Endometrium (tissue), 2 donors: Measurements from ENCODE around the gene KCND3.
A peak's percentile ranks its signal among the peaks of the same experiment; 100 is the strongest.
"Not testable (repeated sequence)": the region's sequence is repeated elsewhere in the genome, so short reads cannot be mapped to it uniquely, and the experiment has no call there.

ENCODE experiments used
- FAIRE-seq: peaks from 2 replicates; lab custom pipeline; 2012; peaks lifted over from hg19 to GRCh38; lab: Jason Lieb, UNC
- donor health status: control.
- donor health status: control.

Gene KCND3

GRCh38 chr1:111775966-111776365 lies 213.5 kb downstream of the KCND3 start:
- FAIRE-seq, result no peak

DNA sequence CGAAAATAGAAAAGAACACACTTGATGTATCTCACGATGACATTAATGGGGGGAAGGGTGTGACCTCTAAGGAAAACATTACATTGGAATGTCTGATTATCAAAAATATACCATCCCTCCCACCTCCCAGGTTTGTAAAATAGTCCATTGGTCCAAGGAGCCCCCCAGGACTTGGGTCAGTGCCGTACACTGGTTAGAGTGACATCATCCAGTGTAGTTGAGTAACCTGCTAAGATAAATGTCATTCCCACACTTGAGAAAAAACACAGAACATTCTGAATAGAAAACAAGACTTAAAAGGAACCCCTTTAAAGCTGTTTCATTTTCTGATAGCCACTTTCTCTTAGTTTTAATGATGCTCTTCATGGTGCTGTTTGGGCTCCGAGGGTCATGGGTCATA lies 218.6 kb downstream of the KCND3 start:
- FAIRE-seq, result no peak

GRCh38 chr1:111769517-111770146 lies 219.8 kb downstream of the KCND3 start:
- peak; percentile 77 for FAIRE-seq

- FAIRE-seq, result no peak
Measured at GRCh38 chr1:111768625-111769024, 220.8 kb downstream of the KCND3 start.

DNA sequence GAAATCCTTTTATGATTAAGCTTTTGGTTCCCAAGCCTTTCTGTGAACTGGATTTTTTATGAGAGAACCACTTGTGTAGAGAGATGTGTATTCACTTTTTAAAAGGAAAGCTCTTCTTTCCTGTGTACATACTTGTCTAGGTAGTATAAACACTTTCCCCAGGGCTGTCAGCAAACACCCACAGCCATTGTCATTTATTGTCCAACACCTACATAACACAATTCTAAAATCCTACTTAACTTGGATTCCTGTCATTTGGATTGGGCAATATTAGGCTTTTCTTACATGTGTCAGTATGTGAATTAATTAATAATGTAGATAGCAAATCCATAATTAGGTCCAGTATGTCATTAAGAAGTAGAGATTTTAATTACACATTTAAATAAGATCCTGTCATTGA lies 221.4 kb downstream of the KCND3 start:
- no peak for FAIRE-seq

GRCh38 chr1:111762332-111762731 lies 227.1 kb downstream of the KCND3 start:
- FAIRE-seq, result no peak

DNA sequence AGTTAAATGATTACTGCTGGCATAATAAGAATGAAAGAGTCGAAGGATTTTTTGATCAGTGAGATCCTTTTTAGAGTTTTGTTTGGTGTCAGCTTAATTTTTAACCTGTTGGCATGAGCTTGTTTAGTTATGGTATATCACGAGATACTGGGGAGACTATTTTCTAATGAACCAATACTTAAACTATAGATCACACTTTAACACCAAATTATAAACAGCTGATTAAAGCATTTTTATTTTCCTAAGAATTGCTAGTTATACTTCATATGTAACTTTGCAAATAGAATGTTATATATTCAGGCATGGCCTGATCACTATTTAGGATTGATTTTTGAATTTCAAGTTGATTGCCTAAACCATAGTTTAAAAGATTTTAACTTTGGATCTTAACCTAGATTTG lies 227.8 kb downstream of the KCND3 start:
- FAIRE-seq, result no peak

- no peak for FAIRE-seq
Measured at GRCh38 chr1:111758373-111758772, 231.1 kb downstream of the KCND3 start.

GRCh38 chr1:111756124-111756513 lies 233.3 kb downstream of the KCND3 start:
- FAIRE-seq, result no peak

- peak; percentile 37 for FAIRE-seq
Measured at GRCh38 chr1:111755331-111756123, 233.9 kb downstream of the KCND3 start, which contains the start of gene DDX20. DDX20 (plus strand) TSS chr1:111755901; CDS start chr1:111755925, 24 bp downstream.

- FAIRE-seq, result no peak
Measured at GRCh38 chr1:111754984-111755330, 234.5 kb downstream of the KCND3 start.

GRCh38 chr1:111751906-111752575 lies 237.4 kb downstream of the KCND3 start:
- no peak for FAIRE-seq

- no peak for FAIRE-seq
Measured at GRCh38 chr1:111750856-111751255, 238.6 kb downstream of the KCND3 start.

DNA sequence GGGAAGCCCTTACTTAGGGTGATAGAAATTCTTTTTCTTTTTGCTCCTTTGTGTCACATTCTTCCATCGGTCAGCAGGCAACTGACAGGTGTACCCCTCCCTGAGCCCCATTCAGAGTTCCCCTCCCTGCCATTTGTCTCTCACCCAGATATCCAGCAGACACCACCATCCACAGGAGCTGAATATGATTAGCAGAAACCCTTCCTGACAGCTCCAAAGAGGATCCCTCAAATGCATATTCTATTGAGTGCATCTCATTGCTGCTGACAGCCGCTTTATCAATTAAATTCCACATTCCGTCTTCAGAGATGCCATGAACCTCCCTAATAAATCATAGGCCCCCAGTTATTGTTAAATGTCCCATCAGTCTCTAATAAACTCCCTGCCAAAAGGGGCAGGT lies 239.8 kb downstream of the KCND3 start:
- FAIRE-seq, result no peak

- no peak for FAIRE-seq
Measured at GRCh38 chr1:111747947-111748346, 241.5 kb downstream of the KCND3 start.

- no peak for FAIRE-seq
Measured at GRCh38 chr1:111747282-111747734, 242.2 kb downstream of the KCND3 start.

- no peak for FAIRE-seq
Measured at GRCh38 chr1:111746614-111746999, 242.9 kb downstream of the KCND3 start.

- no peak for FAIRE-seq
Measured at GRCh38 chr1:111745675-111746613, 243.5 kb downstream of the KCND3 start.

GRCh38 chr1:111743679-111744101 lies 245.8 kb downstream of the KCND3 start:
- no peak for FAIRE-seq

DNA sequence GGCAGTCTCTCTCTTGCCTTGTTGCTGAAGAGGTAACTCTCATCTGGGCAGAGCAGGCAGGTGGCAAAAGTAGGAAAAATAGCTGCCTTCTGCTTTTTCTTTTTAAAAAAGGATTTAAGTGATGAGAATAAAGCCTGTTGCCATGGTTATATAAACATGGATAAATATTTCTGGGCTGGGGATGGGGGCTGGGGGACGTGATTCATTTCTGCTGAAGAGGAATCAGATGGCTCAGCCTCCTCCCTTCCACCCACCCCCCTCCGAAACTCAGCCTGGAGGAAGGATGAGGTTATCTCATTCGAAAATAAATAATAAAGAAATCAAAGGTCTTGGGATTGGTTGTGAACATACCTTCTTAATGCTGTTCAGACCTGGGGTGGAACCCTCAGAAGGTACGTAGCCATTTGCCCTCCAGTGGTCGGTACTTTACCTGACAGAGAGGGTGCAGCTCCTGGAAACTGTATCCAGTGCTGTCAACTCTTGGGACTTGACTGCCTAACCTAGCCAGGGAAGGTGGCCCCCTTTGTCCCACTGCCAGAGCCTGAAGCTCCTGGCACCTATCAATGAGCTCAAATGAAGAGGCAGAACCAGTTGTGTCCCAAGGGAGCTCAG lies 246.4 kb downstream of the KCND3 start:
- FAIRE-seq, result no peak

DNA sequence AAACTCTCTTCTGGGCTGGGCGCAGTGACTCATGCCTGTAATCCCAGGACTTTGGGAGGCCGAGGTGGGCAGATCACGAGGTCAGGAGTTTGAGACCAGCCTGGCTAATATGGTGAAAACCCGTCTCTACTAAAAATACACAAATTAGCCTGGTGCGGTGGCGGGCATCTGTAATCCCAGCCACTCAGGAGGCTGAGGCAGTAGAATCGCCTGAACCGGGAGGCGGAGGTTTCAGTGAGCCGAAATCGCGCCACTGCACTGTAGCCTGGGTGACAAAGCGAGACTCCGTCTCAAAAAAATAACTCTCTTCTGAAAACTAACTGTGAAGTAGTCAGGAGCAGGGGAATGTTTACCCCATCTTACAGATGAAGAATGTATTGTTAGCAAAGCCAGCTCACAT lies 247.2 kb downstream of the KCND3 start:
- FAIRE-seq, result not testable (repeated sequence)
